Hepatocyte (in vitro differentiated cells): Measurements from ENCODE around the gene CHMP6. TPM values are rescaled to one million over a fixed set of nuclear protein-coding genes. Genes with fewer than 3 reads are reported as not detected.

Experiments used
- DNase-seq: peaks from one replicate; pipeline ENCODE4 v3.0.0-alpha.2; 2016; ENCODE audit warnings: low spot score
- H2AFZ ChIP-seq: fragments of 200-600 bp; sonication (generic); 2 replicates; pipeline ENCODE4 v1.6.0; 2016; ENCODE audit warnings: antibody characterized with exemption, mild to moderate bottlenecking
- H3K27ac ChIP-seq: fragments of 200-600 bp; sonication (generic); 2 replicates; pipeline ENCODE4 v1.5.1; 2016; ENCODE audit warnings: mild to moderate bottlenecking
- H3K27me3 ChIP-seq: fragments of 200-600 bp; sonication (generic); 2 replicates; pipeline ENCODE4 v1.6.1; 2016
- H3K36me3 ChIP-seq: fragments of 200-600 bp; sonication (generic); replicated peaks from 2 replicates; pipeline ENCODE4 v1.5.1; 2016; ENCODE audit warnings: low read depth; ENCODE audit not compliant: insufficient read depth
- H3K4me1 ChIP-seq: fragments of 200-600 bp; sonication (generic); 2 replicates; pipeline ENCODE4 v1.5.1; 2016; ENCODE audit warnings: mild to moderate bottlenecking, moderate library complexity; ENCODE audit not compliant: insufficient read depth
- H3K4me2 ChIP-seq: fragments of 200-600 bp; sonication (generic); 2 replicates; pipeline ENCODE4 v1.6.0; 2016
- H3K4me3 ChIP-seq: fragments of 200-600 bp; sonication (generic); 2 replicates; pipeline ENCODE4 v1.5.1; 2016; ENCODE audit warnings: mild to moderate bottlenecking
- H3K79me2 ChIP-seq: fragments of 200-600 bp; sonication (generic); 2 replicates; pipeline ENCODE4 v1.6.0; 2017; ENCODE audit warnings: mild to moderate bottlenecking
- H3K9me2 ChIP-seq: fragments of 200-600 bp; sonication (generic); replicated peaks from 2 replicates; pipeline ENCODE4 v1.6.0; 2017; ENCODE audit warnings: mild to moderate bottlenecking; ENCODE audit not compliant: insufficient read depth
- H3K9me3 ChIP-seq: fragments of 200-600 bp; sonication (generic); 2 replicates; pipeline ENCODE4 v1.5.1; 2016; ENCODE audit warnings: low read depth, mild to moderate bottlenecking
- H4K20me1 ChIP-seq: fragments of 200-600 bp; sonication (generic); 2 replicates; pipeline ENCODE4 v1.6.0; 2016; ENCODE audit warnings: mild to moderate bottlenecking; ENCODE audit not compliant: insufficient read depth, poor library complexity, severe bottlenecking
- CTCF ChIP-seq: fragments of 200-600 bp; sonication (generic); IDR thresholded peaks from 2 replicates; pipeline ENCODE4 v1.5.1; 2016; ENCODE audit warnings: antibody characterized with exemption, mild to moderate bottlenecking; ENCODE audit not compliant: poor library complexity
- EZH2 ChIP-seq: fragments of 200-600 bp; sonication (generic); IDR thresholded peaks from 2 replicates; pipeline ENCODE4 v1.6.1; 2016; ENCODE audit warnings: antibody characterized with exemption, mild to moderate bottlenecking, borderline replicate concordance
- EZH2phosphoT487 ChIP-seq: fragments of 200-600 bp; sonication (generic); IDR thresholded peaks from one replicate; pipeline ENCODE4 v1.6.1; 2018; ENCODE audit warnings: antibody characterized with exemption, mild to moderate bottlenecking, low read depth, moderate library complexity; ENCODE audit not compliant: unreplicated experiment, severe bottlenecking
- WGBS: methylation state at CpG from one replicate; pipeline ENCODE4 v1.1.6; 2016; ENCODE audit warnings: low lambda C conversion rate; ENCODE audit errors: missing lambda C conversion rate; 5-methylcytosine and 5-hydroxymethylcytosine counted together
- polyA plus RNA-seq: library from polyadenylated mRNA; unstranded; fragments of >200 nt; fragmentation: Nextera tagmentation; extraction: Ambion mirVana; gene quantifications from 2 replicates; pipeline ENCODE4 v1.2.1, GENCODE V29; 2016
- total RNA-seq: library from RNA; depleted of rRNA; stranded (reverse); fragments of >200 nt; gene quantifications from 2 replicates; pipeline ENCODE4 v1.2.3, GENCODE V29; 2014

Gene CHMP6
- total and polyA plus RNA-seq, 2 experiments from 2014 or later = 16.9 to 38.3 TPM

GRCh38 chr17:81040791-81041337 lies 49.2 kb downstream of the CHMP6 start:
- Histone ChIP-seq H3K4me2 (peak overlapping the region; percentile 63), H3K4me1 (peaks cover 61% of the 10 kb centered on the region), H3K27ac (peak overlapping the region; percentile 8), H3K27me3 (no peaks in the 10 kb centered on the region), H3K79me2 (peaks cover 94% of the 10 kb centered on the region), H3K9me2 (no peaks in the 10 kb centered on the region), H4K20me1 (peaks cover 44% of the 10 kb centered on the region), H3K36me3 (no peaks in the 10 kb centered on the region), H3K9me3 (no peaks in the 10 kb centered on the region), H3K4me3 (no peak overlapping the region), H2AFZ (no peak overlapping the region)
- no peak for DNase-seq
- peak; percentile 25 for TF ChIP-seq CTCF
- TF ChIP-seq EZH2phosphoT487 = no peak
- 75% methylated on average over 6 of the region's 6 CpGs for WGBS

GRCh38 chr17:81042606-81043005 lies 51.0 kb downstream of the CHMP6 start:
- no peak overlapping the region for H3K4me2 ChIP-seq
- no peak overlapping the region for H2AFZ ChIP-seq
- peaks cover 43% of the 10 kb centered on the region for H3K4me1 ChIP-seq
- no peaks in the 10 kb centered on the region for H3K27me3 ChIP-seq
- TF ChIP-seq EZH2 = no peak
- no peak for TF ChIP-seq CTCF
- TF ChIP-seq EZH2phosphoT487 = no peak
- peaks cover 34% of the 10 kb centered on the region for H4K20me1 ChIP-seq
- H3K79me2 ChIP-seq = peaks cover 94% of the 10 kb centered on the region
- no peaks in the 10 kb centered on the region for H3K9me2 ChIP-seq
- WGBS = 97% methylated on average over 9 of the region's 9 CpGs
- no peak for DNase-seq
- no peak overlapping the region for H3K4me3 ChIP-seq
- H3K36me3 ChIP-seq = no peaks in the 10 kb centered on the region
- no peak overlapping the region for H3K27ac ChIP-seq
- H3K9me3 ChIP-seq = no peaks in the 10 kb centered on the region

DNA sequence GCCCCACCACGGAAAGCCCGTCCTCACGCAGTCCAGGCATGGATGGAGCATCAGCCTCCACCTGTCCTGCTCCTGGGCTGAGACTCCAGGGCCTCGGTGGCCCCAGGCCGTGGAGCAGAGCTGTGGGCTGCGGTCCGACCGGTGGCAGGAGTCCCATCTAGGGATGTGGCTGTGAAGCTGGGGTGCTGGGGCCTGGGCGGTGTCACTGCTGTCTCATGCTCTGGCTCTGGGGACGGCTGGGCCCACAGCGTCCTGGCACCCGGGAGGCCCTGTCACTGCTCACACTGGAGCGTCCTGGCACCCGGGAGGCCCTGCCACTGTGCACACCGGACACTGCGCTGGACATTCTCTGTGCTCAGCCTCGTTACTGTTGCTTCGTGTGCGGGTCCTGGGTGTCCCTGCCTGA lies 51.7 kb downstream of the CHMP6 start:
- Histone ChIP-seq H2AFZ (no peak overlapping the region), H3K4me2 (peak overlapping the region; percentile 64)

More for the DNA sequence above, 51.7 kb downstream of the CHMP6 start:
- H3K9me3 ChIP-seq = no peaks in the 10 kb centered on the region
- peaks cover 30% of the 10 kb centered on the region for H4K20me1 ChIP-seq
- peak overlapping the region; percentile 92 for H3K27ac ChIP-seq
- no peak for DNase-seq
- peaks cover 92% of the 10 kb centered on the region for H3K79me2 ChIP-seq
- H3K4me3 ChIP-seq = no peak overlapping the region
- H3K36me3 ChIP-seq = no peaks in the 10 kb centered on the region
- no peak for TF ChIP-seq EZH2phosphoT487
- TF ChIP-seq CTCF = no peak
- TF ChIP-seq EZH2 = no peak
- H3K4me1 ChIP-seq = peaks cover 40% of the 10 kb centered on the region
- no peaks in the 10 kb centered on the region for H3K9me2 ChIP-seq
- 91% methylated on average over 17 of the region's 19 CpGs for WGBS
- no peaks in the 10 kb centered on the region for H3K27me3 ChIP-seq
